ENCODE results near the gene BSN.

The BSN gene

DNA sequence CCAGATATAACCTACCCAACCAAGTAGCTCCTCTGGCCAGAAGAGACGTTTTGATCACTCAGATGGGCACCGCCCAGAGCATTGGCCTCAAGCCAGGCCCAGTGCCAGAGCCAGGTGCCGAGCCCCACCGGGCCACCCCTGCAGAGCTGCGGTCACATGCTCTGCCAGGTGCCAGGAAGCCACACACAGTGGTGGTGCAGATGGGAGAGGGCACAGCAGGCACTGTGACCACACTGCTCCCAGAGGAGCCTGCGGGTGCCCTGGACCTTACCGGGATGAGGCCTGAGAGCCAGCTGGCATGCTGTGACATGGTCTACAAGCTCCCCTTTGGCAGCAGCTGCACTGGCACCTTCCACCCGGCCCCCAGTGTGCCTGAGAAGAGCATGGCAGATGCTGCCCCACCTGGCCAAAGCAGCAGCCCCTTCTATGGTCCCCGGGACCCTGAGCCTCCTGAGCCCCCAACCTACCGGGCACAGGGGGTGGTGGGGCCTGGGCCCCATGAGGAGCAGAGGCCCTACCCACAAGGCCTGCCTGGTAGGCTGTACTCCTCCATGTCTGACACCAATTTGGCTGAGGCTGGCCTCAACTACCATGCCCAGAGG lies 100.8 kb downstream of the BSN start:
- DNase-seq (ENCODE audit: low spot score): no peak

GRCh38 chr3:49655731-49656285 lies 101.5 kb downstream of the BSN start:
- no peak for DNase-seq (ENCODE audit: low spot score)

DNA sequence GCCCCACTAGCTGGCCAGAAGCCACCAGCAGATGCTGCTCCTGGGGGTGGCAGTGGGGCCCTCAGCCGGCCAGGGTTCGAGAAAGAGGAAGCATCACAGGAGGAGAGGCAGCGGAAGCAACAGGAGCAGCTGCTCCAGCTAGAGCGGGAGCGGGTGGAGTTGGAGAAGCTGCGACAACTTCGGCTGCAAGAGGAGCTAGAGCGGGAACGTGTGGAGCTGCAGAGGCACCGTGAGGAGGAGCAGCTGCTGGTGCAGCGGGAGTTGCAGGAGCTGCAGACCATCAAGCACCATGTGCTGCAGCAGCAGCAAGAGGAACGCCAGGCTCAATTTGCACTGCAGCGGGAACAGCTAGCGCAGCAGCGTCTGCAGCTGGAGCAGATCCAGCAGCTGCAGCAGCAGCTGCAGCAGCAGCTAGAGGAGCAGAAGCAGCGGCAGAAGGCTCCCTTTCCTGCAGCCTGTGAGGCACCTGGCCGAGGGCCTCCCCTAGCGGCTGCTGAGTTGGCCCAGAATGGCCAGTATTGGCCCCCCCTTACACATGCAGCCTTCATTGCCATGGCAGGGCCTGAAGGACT lies 102.3 kb downstream of the BSN start:
- DNase-seq (ENCODE audit: low spot score): no peak

DNA sequence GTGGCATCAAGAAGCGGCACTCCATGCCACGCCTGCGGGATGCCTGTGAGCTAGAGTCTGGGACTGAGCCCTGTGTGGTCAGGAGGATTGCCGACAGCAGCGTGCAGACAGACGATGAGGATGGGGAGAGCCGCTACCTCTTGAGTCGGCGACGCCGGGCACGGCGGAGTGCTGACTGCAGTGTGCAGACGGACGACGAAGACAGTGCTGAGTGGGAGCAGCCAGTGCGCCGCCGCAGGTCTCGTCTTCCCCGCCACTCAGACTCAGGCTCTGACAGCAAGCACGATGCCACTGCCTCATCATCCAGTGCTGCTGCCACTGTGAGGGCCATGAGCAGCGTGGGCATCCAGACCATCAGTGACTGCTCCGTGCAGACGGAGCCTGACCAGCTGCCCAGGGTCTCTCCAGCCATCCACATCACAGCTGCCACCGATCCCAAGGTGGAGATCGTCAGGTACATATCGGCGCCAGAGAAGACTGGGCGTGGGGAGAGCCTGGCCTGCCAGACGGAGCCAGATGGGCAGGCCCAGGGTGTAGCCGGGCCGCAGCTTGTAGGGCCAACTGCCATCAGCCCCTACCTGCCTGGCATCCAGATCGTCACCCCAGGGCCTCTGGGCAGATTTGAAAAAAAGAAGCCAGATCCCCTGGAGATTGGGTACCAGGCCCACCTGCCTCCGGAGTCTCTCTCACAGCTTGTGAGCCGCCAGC lies 103.1 kb downstream of the BSN start:
- DNase-seq (ENCODE audit: low spot score): no peak

- DNase-seq (ENCODE audit: low spot score): no peak
Observed at GRCh38 chr3:49658711-49659110, 104.4 kb downstream of the BSN start.

GRCh38 chr3:49659756-49660155 lies 105.5 kb downstream of the BSN start:
- DNase-seq (ENCODE audit: low spot score): no peak

DNA sequence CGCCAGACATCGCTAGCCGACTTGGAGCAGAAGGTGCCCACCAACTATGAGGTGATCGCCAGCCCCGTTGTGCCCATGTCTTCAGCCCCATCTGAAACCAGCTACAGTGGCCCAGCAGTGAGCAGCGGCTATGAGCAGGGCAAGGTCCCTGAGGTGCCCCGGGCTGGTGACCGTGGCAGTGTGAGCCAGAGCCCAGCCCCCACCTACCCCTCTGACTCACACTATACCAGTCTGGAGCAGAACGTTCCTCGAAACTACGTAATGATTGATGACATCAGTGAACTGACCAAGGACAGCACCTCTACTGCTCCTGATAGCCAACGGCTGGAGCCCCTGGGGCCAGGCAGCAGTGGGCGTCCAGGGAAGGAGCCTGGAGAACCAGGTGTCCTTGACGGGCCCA lies 107.0 kb downstream of the BSN start:
- peak; percentile 18 for DNase-seq (ENCODE audit: low spot score)

DNA sequence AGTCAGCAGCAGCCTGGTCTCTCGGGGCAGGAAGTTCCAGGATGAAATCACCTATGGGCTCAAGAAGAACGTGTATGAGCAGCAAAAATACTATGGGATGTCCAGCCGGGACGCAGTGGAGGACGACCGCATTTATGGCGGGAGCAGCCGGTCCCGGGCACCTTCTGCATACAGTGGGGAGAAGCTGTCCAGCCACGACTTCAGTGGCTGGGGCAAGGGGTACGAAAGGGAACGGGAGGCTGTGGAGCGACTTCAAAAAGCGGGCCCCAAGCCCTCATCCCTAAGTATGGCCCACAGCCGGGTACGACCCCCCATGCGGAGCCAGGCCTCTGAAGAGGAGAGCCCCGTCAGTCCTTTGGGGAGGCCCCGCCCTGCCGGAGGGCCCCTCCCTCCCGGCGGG lies 107.7 kb downstream of the BSN start:
- no peak for DNase-seq (ENCODE audit: low spot score)

DNA sequence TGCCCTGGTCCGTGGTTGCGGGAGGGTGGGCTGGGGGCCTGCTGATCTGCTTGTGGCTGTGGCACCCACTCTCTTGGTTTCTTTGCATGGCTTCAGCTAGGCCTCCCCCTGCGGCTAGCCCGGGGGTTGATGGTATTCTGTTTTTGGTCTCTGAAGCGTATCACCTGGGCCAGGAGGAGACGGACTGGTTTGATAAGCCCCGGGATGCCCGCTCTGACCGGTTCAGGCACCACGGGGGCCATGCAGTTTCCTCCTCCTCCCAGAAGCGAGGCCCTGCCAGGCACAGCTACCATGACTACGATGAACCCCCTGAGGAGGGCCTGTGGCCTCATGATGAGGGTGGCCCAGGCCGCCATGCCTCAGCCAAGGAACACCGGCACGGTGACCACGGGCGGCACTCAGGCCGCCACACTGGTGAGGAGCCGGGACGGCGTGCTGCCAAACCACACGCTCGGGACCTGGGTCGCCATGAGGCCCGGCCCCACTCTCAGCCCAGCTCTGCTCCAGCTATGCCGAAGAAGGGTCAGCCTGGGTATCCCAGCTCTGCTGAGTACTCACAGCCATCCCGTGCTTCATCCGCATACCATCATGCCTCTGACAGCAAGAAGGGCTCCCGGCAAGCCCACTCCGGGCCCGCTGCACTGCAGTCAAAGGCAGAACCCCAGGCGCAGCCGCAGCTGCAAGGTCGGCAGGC lies 108.6 kb downstream of the BSN start:
- DNase-seq (ENCODE audit: low spot score): no peak

- no peak for DNase-seq (ENCODE audit: low spot score)
Observed at GRCh38 chr3:49663831-49664230, 109.6 kb downstream of the BSN start.

- DNase-seq (ENCODE audit: low spot score): no peak
Observed at GRCh38 chr3:49664300-49664699, 110.0 kb downstream of the BSN start.

- no peak for DNase-seq (ENCODE audit: low spot score)
Observed at GRCh38 chr3:49665822-49666519, 111.7 kb downstream of the BSN start.

- DNase-seq (ENCODE audit: low spot score): no peak
Observed at GRCh38 chr3:49666592-49666991, 112.3 kb downstream of the BSN start.

GRCh38 chr3:49667701-49668413 lies 113.6 kb downstream of the BSN start:
- no peak for DNase-seq (ENCODE audit: low spot score)

DNA sequence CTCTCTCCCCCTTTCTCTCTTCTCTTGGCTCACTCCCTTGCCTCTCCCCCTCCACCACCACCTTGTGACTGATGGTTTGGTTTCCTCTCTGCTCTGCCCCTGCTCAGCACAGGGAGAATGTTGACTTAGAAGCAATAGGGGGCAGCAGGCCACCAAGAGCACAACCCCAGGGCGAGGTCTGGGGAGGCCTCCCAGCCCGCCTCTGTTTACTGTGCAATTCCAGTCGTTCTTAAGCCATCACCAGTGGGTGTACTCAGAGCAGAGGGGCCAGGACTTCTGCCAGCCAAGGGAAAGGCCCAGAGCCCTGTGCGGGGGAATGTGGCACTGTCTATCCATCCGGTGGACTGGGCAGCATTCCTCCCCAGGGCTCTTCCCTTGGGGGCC lies 114.1 kb downstream of the BSN start:
- DNase-seq (ENCODE audit: low spot score): no peak

DNA sequence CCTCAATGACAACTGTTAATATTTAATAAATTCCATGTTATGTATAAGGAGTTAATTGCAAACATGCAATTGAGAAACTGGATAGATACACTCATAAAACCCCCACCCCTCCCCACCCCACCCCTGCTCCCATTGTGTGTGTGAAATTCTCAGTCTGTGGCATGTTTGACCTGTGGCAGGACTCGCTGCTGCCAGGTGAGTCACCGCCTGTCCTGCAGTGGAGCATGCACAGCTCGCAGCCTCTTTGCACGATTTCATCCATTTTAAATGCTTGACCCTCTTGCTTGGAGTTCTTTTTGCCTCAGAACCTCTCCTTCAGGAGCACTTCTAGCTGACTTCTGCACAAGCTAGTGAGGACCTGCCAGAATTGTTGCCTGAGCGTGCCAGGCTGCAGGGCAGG lies 114.6 kb downstream of the BSN start:
- DNase-seq (ENCODE audit: low spot score): no peak

- DNase-seq (ENCODE audit: low spot score): no peak
Observed at GRCh38 chr3:49669352-49669751, 115.1 kb downstream of the BSN start.

DNA sequence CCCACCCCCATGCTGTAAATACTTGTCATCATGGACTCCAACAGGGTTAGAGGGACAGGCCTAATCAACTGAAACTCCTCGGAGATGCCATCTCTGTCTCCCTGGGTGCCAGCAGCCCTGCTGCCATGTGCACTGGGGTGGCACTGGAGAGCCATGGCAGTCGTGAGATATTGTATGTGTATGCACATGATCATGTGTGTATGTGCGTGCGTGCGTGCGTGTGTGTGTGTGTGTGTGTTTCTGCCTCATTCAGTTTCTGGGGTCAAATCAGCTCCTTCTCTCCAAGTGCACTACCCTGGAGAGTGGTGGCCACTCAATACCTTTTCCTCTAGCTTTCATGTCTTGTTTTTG lies 116.6 kb downstream of the BSN start:
- DNase-seq (ENCODE audit: low spot score): no peak

DNA sequence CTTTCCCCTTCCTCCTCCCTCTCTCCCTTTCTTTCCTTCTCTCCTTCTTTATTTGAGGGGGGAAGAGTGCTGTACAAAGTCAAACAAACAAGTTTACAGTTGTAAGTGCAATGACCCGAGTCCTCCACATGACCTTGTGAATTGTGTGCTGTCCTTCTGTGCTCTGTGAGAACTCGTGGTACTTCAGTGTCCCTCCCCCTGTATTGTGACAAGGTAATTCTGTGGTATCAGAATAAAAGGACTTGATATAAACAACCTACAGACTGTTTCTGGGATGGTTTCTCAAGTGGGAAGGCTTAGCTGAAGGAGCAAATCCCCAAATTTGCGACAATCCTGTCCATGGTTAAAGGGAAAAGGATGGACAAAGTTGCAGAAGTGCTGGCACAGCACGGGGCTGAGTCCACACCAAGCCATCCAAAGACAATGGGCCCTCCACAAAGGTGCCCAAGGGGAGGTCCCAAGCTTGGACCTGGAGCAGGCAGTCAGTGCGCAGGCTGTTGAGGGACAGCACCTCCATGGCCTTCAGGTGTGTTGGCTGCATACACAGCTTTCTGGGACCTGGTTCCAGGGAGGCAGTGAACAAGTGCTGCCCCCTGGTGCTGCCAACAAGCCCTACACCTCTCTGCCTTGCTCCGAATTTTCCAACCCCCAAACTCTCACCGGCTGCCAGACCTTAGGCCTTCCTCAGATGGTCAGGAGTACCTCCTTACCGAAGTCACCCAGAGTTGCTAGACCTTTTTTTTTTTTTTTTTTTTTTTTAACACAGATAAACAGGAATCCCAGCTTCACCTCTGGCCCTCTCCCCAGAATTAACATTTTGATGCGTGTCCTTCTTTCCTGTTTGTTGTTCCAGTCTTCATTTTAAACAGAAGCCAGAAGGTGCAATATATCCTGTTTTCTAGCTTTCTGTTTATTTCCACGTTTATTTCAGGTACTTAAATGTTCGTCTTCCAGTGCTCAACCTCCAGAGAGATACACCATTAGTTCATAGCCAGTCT lies 117.3 kb downstream of the BSN start:
- peak; percentile 73 for DNase-seq (ENCODE audit: low spot score)

DNA sequence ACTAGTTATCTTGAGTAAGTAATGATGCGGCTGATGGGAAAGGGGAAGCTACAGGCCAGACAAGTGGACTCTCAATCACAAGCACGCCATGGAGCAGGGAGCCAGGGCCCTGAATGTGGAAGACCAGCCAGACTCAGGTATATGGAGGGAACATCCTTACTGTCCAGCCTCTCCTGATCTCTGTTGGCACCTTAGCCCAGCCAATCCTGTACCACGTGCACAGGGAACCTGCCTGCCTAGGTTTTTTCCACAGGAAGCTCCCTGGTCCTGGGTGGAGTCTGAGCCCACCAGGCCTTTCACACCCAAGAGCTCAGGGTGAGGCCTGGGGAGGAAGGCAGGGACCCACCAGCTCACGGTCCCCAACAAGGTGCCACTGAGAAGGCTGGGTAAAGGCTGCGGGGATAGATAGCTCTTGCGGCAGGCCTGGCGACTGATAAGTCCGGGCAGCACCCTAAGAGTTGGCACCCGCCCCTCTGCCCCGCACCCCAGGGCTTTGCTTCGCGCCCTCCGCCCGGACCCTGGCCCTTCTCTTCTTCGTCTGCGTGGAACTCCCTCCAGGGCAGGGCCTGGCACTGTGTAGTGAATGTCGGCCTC lies 118.9 kb downstream of the BSN start:
- peak; percentile 77 for DNase-seq (ENCODE audit: low spot score)
